HUES6 (cell line): Measurements from ENCODE around the gene LOXL3.
"Not testable (repeated sequence)": the region's sequence is repeated elsewhere in the genome, so short reads cannot be mapped to it uniquely, and the experiment has no call there.

Source experiments
- H3K27ac ChIP-seq: 2 replicates; pipeline ENCODE4 v1.7.0; 2013; ENCODE audit warnings: low read depth, mild to moderate bottlenecking, low read length, inconsistent platforms
- H3K27me3 ChIP-seq: 2 replicates; pipeline ENCODE4 v1.6.1; 2013; ENCODE audit warnings: low read length; ENCODE audit not compliant: control insufficient read depth, insufficient read depth
- H3K36me3 ChIP-seq: 2 replicates; pipeline ENCODE4 v1.6.1; 2013; ENCODE audit warnings: low read length; ENCODE audit not compliant: control insufficient read depth, insufficient read depth
- H3K4me1 ChIP-seq: 2 replicates; pipeline ENCODE4 v1.6.1; 2013; ENCODE audit warnings: low read length; ENCODE audit not compliant: control insufficient read depth, insufficient read depth
- H3K4me3 ChIP-seq: 2 replicates; pipeline ENCODE4 v1.5.1; 2013; ENCODE audit warnings: low read depth, low read length
- H3K9ac ChIP-seq: one replicate; pipeline ENCODE4 v1.6.1; 2013; ENCODE audit warnings: mild to moderate bottlenecking, low read length
- H3K9me3 ChIP-seq: 2 replicates; pipeline ENCODE4 v1.6.1; 2013; ENCODE audit warnings: low read depth, low read length; ENCODE audit not compliant: control insufficient read depth, insufficient read depth

LOXL3 gene

GRCh38 chr2:74572178-74572925, 18.6 kb upstream of the LOXL3 start:
- Histone ChIP-seq H3K9me3 (no peaks in the 10 kb centered on the region), H3K4me3 (no peak overlapping the region), H3K4me1 (no peaks in the 10 kb centered on the region), H3K27me3 (peaks cover 3% of the 10 kb centered on the region; the same call in 1 of the 2 replicates), H3K36me3 (no peaks in the 10 kb centered on the region), H3K27ac (no peak overlapping the region), H3K9ac (no peak overlapping the region)

GRCh38 chr2:74571058-74571457, 17.3 kb upstream of the LOXL3 start:
- no peaks in the 10 kb centered on the region for H3K36me3 ChIP-seq
- H3K9me3 ChIP-seq: no peaks in the 10 kb centered on the region
- H3K4me1 ChIP-seq: no peaks in the 10 kb centered on the region
- H3K27me3 ChIP-seq: peaks cover 6% of the 10 kb centered on the region; the same call in 1 of the 2 replicates
- H3K27ac ChIP-seq: no peak overlapping the region
- no peak overlapping the region for H3K9ac ChIP-seq
- H3K4me3 ChIP-seq: no peak overlapping the region

GRCh38 chr2:74569686-74570085, 15.9 kb upstream of the LOXL3 start:
- H3K4me1 ChIP-seq: no peaks in the 10 kb centered on the region
- no peaks in the 10 kb centered on the region for H3K9me3 ChIP-seq
- no peak overlapping the region for H3K9ac ChIP-seq
- peaks cover 9% of the 10 kb centered on the region; the same call in 1 of the 2 replicates for H3K27me3 ChIP-seq
- H3K27ac ChIP-seq: no peak overlapping the region
- no peak overlapping the region for H3K4me3 ChIP-seq
- no peaks in the 10 kb centered on the region for H3K36me3 ChIP-seq

- H3K4me1 ChIP-seq: no peaks in the 10 kb centered on the region
- H3K36me3 ChIP-seq: no peaks in the 10 kb centered on the region
- H3K27me3 ChIP-seq: peaks cover 12% of the 10 kb centered on the region; the same call in 1 of the 2 replicates
- H3K4me3 ChIP-seq: no peak overlapping the region
- no peaks in the 10 kb centered on the region for H3K9me3 ChIP-seq
- H3K9ac ChIP-seq: no peak overlapping the region
- H3K27ac ChIP-seq: no peak overlapping the region
Observed at GRCh38 chr2:74567881-74568280, 14.1 kb upstream of the LOXL3 start.

GRCh38 chr2:74566754-74567085, 13.0 kb upstream of the LOXL3 start:
- no peak overlapping the region for H3K9ac ChIP-seq
- peaks cover 18% of the 10 kb centered on the region for H3K27me3 ChIP-seq
- no peak overlapping the region for H3K4me3 ChIP-seq
- no peaks in the 10 kb centered on the region for H3K36me3 ChIP-seq
- no peaks in the 10 kb centered on the region for H3K4me1 ChIP-seq
- H3K9me3 ChIP-seq: no peaks in the 10 kb centered on the region
- H3K27ac ChIP-seq: no peak overlapping the region

GRCh38 chr2:74566076-74566753, 12.5 kb upstream of the LOXL3 start:
- Histone ChIP-seq H3K9me3 (no peaks in the 10 kb centered on the region), H3K36me3 (no peaks in the 10 kb centered on the region), H3K27me3 (peaks cover 23% of the 10 kb centered on the region), H3K27ac (no peak overlapping the region), H3K4me1 (no peaks in the 10 kb centered on the region), H3K9ac (no peak overlapping the region), H3K4me3 (no peak overlapping the region)

- no peak overlapping the region for H3K9ac ChIP-seq
- H3K27ac ChIP-seq: no peak overlapping the region
- H3K27me3 ChIP-seq: peaks cover 41% of the 10 kb centered on the region
- H3K4me3 ChIP-seq: no peak overlapping the region
- no peaks in the 10 kb centered on the region for H3K36me3 ChIP-seq
- no peaks in the 10 kb centered on the region for H3K9me3 ChIP-seq
- peaks cover 9% of the 10 kb centered on the region for H3K4me1 ChIP-seq
Observed at GRCh38 chr2:74564222-74564621, 10.5 kb upstream of the LOXL3 start.

- no peaks in the 10 kb centered on the region for H3K9me3 ChIP-seq
- H3K36me3 ChIP-seq: no peaks in the 10 kb centered on the region
- H3K4me3 ChIP-seq: no peak overlapping the region
- no peak overlapping the region for H3K27ac ChIP-seq
- H3K9ac ChIP-seq: no peak overlapping the region
- peaks cover 9% of the 10 kb centered on the region for H3K4me1 ChIP-seq
- H3K27me3 ChIP-seq: peaks cover 42% of the 10 kb centered on the region
Observed at GRCh38 chr2:74562126-74562775, 8.5 kb upstream of the LOXL3 start.

GRCh38 chr2:74561022-74561421, 7.3 kb upstream of the LOXL3 start:
- H3K27ac ChIP-seq, H3K4me1 ChIP-seq, H3K9me3 ChIP-seq, H3K9ac ChIP-seq, H3K36me3 ChIP-seq, H3K4me3 ChIP-seq: not testable (repeated sequence)
- H3K27me3 ChIP-seq: peaks cover 50% of the 10 kb centered on the region

GRCh38 chr2:74560591-74560990, 6.8 kb upstream of the LOXL3 start:
- Histone ChIP-seq H3K4me1 (peaks cover 14% of the 10 kb centered on the region), H3K4me3 (no peak overlapping the region), H3K36me3 (peaks cover 5% of the 10 kb centered on the region; the same call in 1 of the 2 replicates), H3K9ac (no peak overlapping the region), H3K27me3 (peaks cover 52% of the 10 kb centered on the region), H3K27ac (no peak overlapping the region), H3K9me3 (no peaks in the 10 kb centered on the region)

GRCh38 chr2:74559912-74560311, 6.2 kb upstream of the LOXL3 start:
- Histone ChIP-seq H3K27ac (no peak overlapping the region), H3K36me3 (peaks cover 5% of the 10 kb centered on the region; the same call in 1 of the 2 replicates), H3K9ac (no peak overlapping the region), H3K4me3 (no peak overlapping the region), H3K27me3 (peaks cover 59% of the 10 kb centered on the region), H3K9me3 (no peaks in the 10 kb centered on the region), H3K4me1 (peaks cover 14% of the 10 kb centered on the region)
